Stomach (tissue), 9 donors: Measurements from ENCODE around the gene TMEM88. TPM values are rescaled to one million over a fixed set of nuclear protein-coding genes. Genes with fewer than 3 reads are reported as not detected.

ENCODE experiments used
- DNase-seq, 2 donors: peaks; one replicate each; pipeline versions ENCODE4 v3.0.0 to v3.0.0-alpha.2; 2013 to 2019
- H3K27ac ChIP-seq, 5 donors: fragments of 200-600 bp in 4 of 5; sonication (generic) in 4 of 5; one replicate each; pipeline ENCODE4 v1.5.1; 2013 to 2019; ENCODE audit warnings: mild to moderate bottlenecking in 1 of 5, moderate library complexity in 1 of 5
- H3K27me3 ChIP-seq, 3 donors: fragments of 200-600 bp; sonication (generic); one replicate each; pipeline ENCODE4 v1.5.1; 2017 to 2019; ENCODE audit warnings: mixed run types in 1 of 3
- H3K36me3 ChIP-seq, 4 donors: fragments of 200-600 bp; sonication (generic); 1 replicate in 3 of 4; 2 replicates in 1 of 4; pipeline ENCODE4 v1.5.1; 2016 to 2019
- H3K4me1 ChIP-seq, 4 donors: fragments of 200-600 bp; sonication (generic); one replicate each; pipeline ENCODE4 v1.5.1; 2016 to 2019
- H3K4me3 ChIP-seq, 4 donors: fragments of 200-600 bp; sonication (generic) in 3 of 4; one replicate each; pipeline ENCODE4 v1.5.1; 2016 to 2019; ENCODE audit warnings: mild to moderate bottlenecking in 1 of 4
- H3K9me3 ChIP-seq, 4 donors: fragments of 200-600 bp; sonication (generic); one replicate each; pipeline ENCODE4 v1.5.1; 2016 to 2019
- EP300 ChIP-seq: sonication (generic); formaldehyde crosslinking; IDR thresholded peaks from one replicate; pipeline ENCODE4 v1.6.1; 2017; ENCODE audit warnings: antibody characterized with exemption
- POLR2A ChIP-seq, 4 donors: fragments of 450-650 bp; IDR thresholded peaks; one replicate each; pipeline ENCODE4 v1.6.1; 2016; ENCODE audit warnings: antibody characterized with exemption in 4 of 4, control low read depth in 2 of 4, mild to moderate bottlenecking in 1 of 4, moderate library complexity in 1 of 4
- POLR2AphosphoS5 ChIP-seq, 3 donors: sonication (generic); formaldehyde crosslinking; IDR thresholded peaks; one replicate each; pipeline ENCODE4 v1.6.1; 2016; ENCODE audit warnings: antibody characterized with exemption in 3 of 3
- WGBS, 5 donors: extraction: QIAGEN DNeasy Blood & Tissue Kit in 3 of 5; methylation state at CpG; one replicate each; pipeline versions ENCODE4 v1.1.5 to v1.1.7; 2013 to 2018; 5-methylcytosine and 5-hydroxymethylcytosine counted together
- intact Hi-C: fragments of 100-400 bp; cut with DNase I; formaldehyde crosslinking; loops from one replicate; pipeline ENCODE4 v1.15.1; 2023; ENCODE audit warnings: low total_unique reads
- polyA plus RNA-seq, 3 donors: library from polyadenylated mRNA; stranded (reverse); fragments of 200-250 nt; gene quantifications; one replicate each; pipeline ENCODE4 v1.2.3, GENCODE V29; 2013
- total RNA-seq, 5 donors: library from RNA; depleted of rRNA; stranded (reverse); fragments of >200 nt; gene quantifications; one replicate each; pipeline versions ENCODE4 v1.1.0 to v1.2.3, GENCODE V29; 2014 to 2016
- TF ChIP-seq, protein P1 (sequence below), 7 experiments: fragments of 450-650 bp in 4 of 7; fragments of 200-600 bp in 3 of 7; sonication (generic) in 3 of 7; IDR thresholded peaks; one replicate each; pipeline ENCODE4 v1.5.1; 2016 to 2019; ENCODE audit warnings: antibody characterized with exemption in 7 of 7, control low read depth in 2 of 7, mild to moderate bottlenecking in 1 of 7
- donor health status: healthy with polysubstance abuse.
- donor health status: Bipolar disorder and iron deficiency.
- donor health status: healthy.

TMEM88 gene
- total and polyA plus RNA-seq, 8 donors: 1.8 to 36.0 (median 10.4) TPM; not detected in 2

DNA sequence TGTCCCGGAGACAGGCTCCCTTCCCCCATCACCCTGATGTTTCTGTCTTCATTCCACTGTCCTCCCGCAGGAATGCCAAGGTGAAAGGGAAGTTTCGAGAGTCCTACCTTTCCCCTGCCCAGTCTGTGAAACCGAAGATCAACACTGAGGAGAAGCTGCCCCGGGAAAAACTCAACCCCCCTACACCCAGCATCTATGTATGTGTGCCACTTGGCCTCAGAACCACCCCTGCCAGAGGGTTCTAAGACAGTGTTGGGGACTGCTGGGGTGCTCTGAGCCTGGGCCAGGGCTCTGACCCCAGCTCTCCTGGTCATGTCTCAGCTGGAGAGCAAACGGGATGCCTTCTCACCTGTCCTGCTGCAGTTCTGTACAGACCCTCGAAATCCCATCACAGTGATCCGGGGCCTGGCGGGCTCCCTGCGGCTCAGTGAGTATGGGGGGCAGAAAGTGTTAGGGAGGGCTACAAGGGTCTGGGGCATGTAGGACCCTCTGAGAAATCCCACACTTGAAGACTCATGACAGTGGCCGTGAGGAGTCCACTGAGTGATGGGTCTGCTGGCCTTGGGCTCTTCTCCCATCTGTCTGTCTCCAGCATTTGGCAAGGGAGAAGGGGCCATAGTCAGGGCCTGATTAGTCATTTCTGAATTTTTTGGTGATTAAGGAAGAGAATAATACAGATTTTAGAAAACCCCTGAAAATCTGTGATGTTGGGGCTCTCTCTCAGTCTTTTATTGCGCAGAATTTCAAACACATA is 4.9 kb upstream of the TMEM88 start:
- peaks cover 22 to 59% (median 35%) of the 10 kb centered on the region in 4 donors for H3K4me1 ChIP-seq
- TF ChIP-seq, protein P1, sequence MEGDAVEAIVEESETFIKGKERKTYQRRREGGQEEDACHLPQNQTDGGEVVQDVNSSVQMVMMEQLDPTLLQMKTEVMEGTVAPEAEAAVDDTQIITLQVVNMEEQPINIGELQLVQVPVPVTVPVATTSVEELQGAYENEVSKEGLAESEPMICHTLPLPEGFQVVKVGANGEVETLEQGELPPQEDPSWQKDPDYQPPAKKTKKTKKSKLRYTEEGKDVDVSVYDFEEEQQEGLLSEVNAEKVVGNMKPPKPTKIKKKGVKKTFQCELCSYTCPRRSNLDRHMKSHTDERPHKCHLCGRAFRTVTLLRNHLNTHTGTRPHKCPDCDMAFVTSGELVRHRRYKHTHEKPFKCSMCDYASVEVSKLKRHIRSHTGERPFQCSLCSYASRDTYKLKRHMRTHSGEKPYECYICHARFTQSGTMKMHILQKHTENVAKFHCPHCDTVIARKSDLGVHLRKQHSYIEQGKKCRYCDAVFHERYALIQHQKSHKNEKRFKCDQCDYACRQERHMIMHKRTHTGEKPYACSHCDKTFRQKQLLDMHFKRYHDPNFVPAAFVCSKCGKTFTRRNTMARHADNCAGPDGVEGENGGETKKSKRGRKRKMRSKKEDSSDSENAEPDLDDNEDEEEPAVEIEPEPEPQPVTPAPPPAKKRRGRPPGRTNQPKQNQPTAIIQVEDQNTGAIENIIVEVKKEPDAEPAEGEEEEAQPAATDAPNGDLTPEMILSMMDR (IDR thresholded peaks at IDR 0.05): no peak
- TF ChIP-seq POLR2A (IDR thresholded peaks at IDR 0.05) (no peak), POLR2AphosphoS5 (IDR thresholded peaks at IDR 0.05) (no peak), EP300 (no peak)
- no peaks in the 10 kb centered on the region for H3K27me3 ChIP-seq
- H3K9me3 ChIP-seq: no peaks in the 10 kb centered on the region
- DNase-seq: peak in 1 of 2 donors; percentile 8
- no peak overlapping the region for H3K4me3 ChIP-seq
- 78 to 87% (median 84%) methylated on average over 12 of the region's 12 CpGs for WGBS, 5 donors
- intact Hi-C loops: loop anchor here (10.0 kb wide), 1 partner anchor 105 kb away; no protein-coding TSS in a partner anchor
- H3K36me3 ChIP-seq: peaks cover 80 to 98% (median 89%) of the 10 kb centered on the region in 4 donors
- no peak overlapping the region for H3K27ac ChIP-seq

DNA sequence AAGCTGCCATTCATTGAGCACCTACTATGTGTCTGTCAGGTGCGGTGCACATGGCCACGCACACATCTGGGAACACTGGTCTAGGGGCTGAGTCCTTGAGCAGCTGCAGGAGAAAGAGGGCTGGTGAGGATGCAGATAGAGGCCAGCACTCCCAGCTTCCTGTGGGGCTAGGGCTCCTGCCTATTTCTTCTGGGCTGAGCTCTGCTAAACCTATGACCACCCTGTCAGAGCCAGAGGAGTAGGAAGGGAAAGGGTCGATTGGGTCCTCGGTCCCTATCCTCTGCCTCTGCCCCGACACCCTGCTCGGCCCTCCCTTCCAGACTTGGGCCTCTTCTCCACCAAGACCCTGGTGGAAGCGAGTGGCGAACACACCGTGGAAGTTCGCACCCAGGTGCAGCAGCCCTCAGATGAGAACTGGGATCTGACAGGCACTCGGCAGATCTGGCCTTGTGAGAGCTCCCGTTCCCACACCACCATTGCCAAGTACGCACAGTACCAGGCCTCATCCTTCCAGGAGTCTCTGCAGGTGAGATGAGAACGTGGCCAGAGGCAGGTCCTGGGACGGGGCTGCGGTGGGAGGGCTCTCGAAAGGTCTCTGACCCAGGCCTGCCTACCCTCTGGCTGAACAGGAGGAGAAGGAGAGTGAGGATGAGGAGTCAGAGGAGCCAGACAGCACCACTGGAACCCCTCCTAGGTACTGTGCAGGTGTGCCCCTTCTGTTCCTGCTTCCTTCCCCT is 4.0 kb upstream of the TMEM88 start:
- Histone ChIP-seq H3K27ac (peak overlapping the region; percentile 8 to 49 (median 32)), H3K4me1 (peaks cover 19 to 59% (median 35%) of the 10 kb centered on the region in 4 donors), H3K36me3 (peaks cover 76 to 98% (median 85%) of the 10 kb centered on the region in 4 donors), H3K4me3 (peak overlapping the region in 2 of 4 donors; percentile 18 to 26), H3K27me3 (no peaks in the 10 kb centered on the region), H3K9me3 (no peaks in the 10 kb centered on the region)
- TF ChIP-seq POLR2AphosphoS5 (IDR thresholded peaks at IDR 0.05) (no peak), POLR2A (IDR thresholded peaks at IDR 0.05) (no peak), EP300 (no peak)
- TF ChIP-seq, protein P1 (IDR thresholded peaks at IDR 0.05): no peak
- WGBS, 5 donors: 84 to 90% (median 89%) methylated on average over 10 to 17 of the region's 17 CpGs
- intact Hi-C loops: loop anchor here (10.0 kb wide), 1 partner anchor 106 kb away; no protein-coding TSS in a partner anchor
- DNase-seq: no peak

- intact Hi-C loops: loop anchor here (10.0 kb wide), 1 partner anchor 107 kb away; no protein-coding TSS in a partner anchor
- no peaks in the 10 kb centered on the region for H3K27me3 ChIP-seq
- peak; percentile 94 to 98 for DNase-seq
- no peaks in the 10 kb centered on the region for H3K9me3 ChIP-seq
- peaks cover 69 to 90% (median 77%) of the 10 kb centered on the region in 4 donors for H3K36me3 ChIP-seq
- TF ChIP-seq EP300 (no peak), POLR2AphosphoS5 (IDR thresholded peaks at IDR 0.05) (peak; percentile 18 to 90 (median 43)), POLR2A (IDR thresholded peaks at IDR 0.05) (no peak)
- TF ChIP-seq, protein P1 (IDR thresholded peaks at IDR 0.05): peak in 6 of 7 experiments; percentile 93 to 100 (median 98)
- peak overlapping the region; percentile 8 to 49 (median 34) for H3K27ac ChIP-seq
- WGBS, 5 donors: 9 to 16% (median 15%) methylated on average over 29 to 60 of the region's 60 CpGs
- H3K4me3 ChIP-seq: peak overlapping the region; percentile 14 to 26 (median 20)
- H3K4me1 ChIP-seq: peaks cover 26 to 60% (median 38%) of the 10 kb centered on the region in 4 donors
Observed at GRCh38 chr17:7851438-7852261, 3.2 kb upstream of the TMEM88 start.
